K562 (cell line): Measurements from ENCODE around the gene DLK1. TPM values are rescaled to one million over a fixed set of nuclear protein-coding genes. Genes with fewer than 3 reads are reported as not detected.

Source experiments
- ATAC-seq: fragments of 200-7000 bp; cut with Tn5 transposase; 3 replicates; pipeline ENCODE4 v1.9.1; 2020; ENCODE audit warnings: moderate library complexity
- BruUV-seq: library from RNA; stranded (reverse); fragments of 400-500 nt; replicated peaks from 2 replicates; lab custom pipeline; 2021; lab: Mats Ljungman, UMichigan
- CTCF ChIA-PET: fragments of 300-600 bp; formaldehyde crosslinking; extraction: SDS; loops from one replicate; lab custom pipeline; 2021; ENCODE audit warnings: low intra/inter-chr PET ratio; lab: Yijun Ruan, JAX
- POLR2A ChIA-PET: fragments of 300-600, 350-650 bp; sonication (Branson Sonifier 250); formaldehyde crosslinking; extraction: SDS; loops from one replicate; lab custom pipeline; 2021; ENCODE audit warnings: antibody characterized with exemption, inconsistent platforms; lab: Yijun Ruan, JAX
- DNase-seq, 4 experiments: peaks; one replicate each; pipeline versions ENCODE4 v3.0.0 to v3.0.0-alpha.2; 2011 to 2018; ENCODE audit warnings: low spot score in 3 of 4, mixed read lengths in 3 of 4; ENCODE audit errors: extremely low read depth in 1 of 4
- FAIRE-seq: peaks from 2 replicates; lab custom pipeline; 2011; peaks lifted over from hg19 to GRCh38; lab: Jason Lieb, UNC
- H2AFZ ChIP-seq: 2 replicates; pipeline ENCODE4 v1.6.0; 2011; ENCODE audit warnings: low read depth, low read length, control low read depth, inconsistent platforms
- H3K27ac ChIP-seq: fragments of 200-600 bp; 3 replicates; pipeline ENCODE4 v1.8.0; 2011; ENCODE audit warnings: low read depth, mild to moderate bottlenecking, control low read depth, inconsistent platforms, low read length, moderate library complexity, mixed read lengths; ENCODE audit errors: extremely low read depth
- H3K27me3 ChIP-seq, 2 experiments: fragments of 300-600 bp in 1 of 2; 2 replicates in 1 of 2; 3 replicates in 1 of 2; pipeline versions ENCODE4 v1.6.0 to v1.8.0; 2011; ENCODE audit warnings: inconsistent platforms in 2 of 2, low read length in 2 of 2, mild to moderate bottlenecking in 1 of 2, mixed read lengths in 1 of 2, moderate library complexity in 1 of 2; ENCODE audit not compliant: control insufficient read depth in 2 of 2, insufficient read depth in 2 of 2
- H3K36me3 ChIP-seq: fragments of 300-600 bp; 3 replicates; pipeline ENCODE4 v1.8.0; 2011; ENCODE audit warnings: mild to moderate bottlenecking, low read length, inconsistent platforms; ENCODE audit not compliant: control insufficient read depth, insufficient read depth
- H3K4me1 ChIP-seq, 2 experiments: fragments of 200-600 bp in 1 of 2; replicated peaks in 1 of 2; 2 replicates in 1 of 2; 3 replicates in 1 of 2; pipeline versions ENCODE4 v1.5.1 to v1.8.0; 2011; ENCODE audit warnings: inconsistent platforms in 2 of 2, low read length in 2 of 2, mild to moderate bottlenecking in 1 of 2, mixed read lengths in 1 of 2, moderate library complexity in 1 of 2; ENCODE audit not compliant: control insufficient read depth in 2 of 2, insufficient read depth in 2 of 2
- H3K4me2 ChIP-seq: 2 replicates; pipeline ENCODE4 v1.6.1; 2011; ENCODE audit warnings: low read length, control low read depth, inconsistent platforms, mixed read lengths; ENCODE audit not compliant: insufficient read depth
- H3K4me3 ChIP-seq: fragments of 200-600 bp; sonication (generic), shearing (Covaris generic); 2 replicates; pipeline ENCODE4 v1.5.1; 2016; ENCODE audit warnings: control low read depth, inconsistent platforms
- H3K79me2 ChIP-seq: fragments of 200-600 bp; 3 replicates; pipeline ENCODE4 v1.8.0; 2011; ENCODE audit warnings: low read length, inconsistent platforms; ENCODE audit not compliant: control insufficient read depth, insufficient read depth
- H3K9ac ChIP-seq, 2 experiments: 2 replicates each; pipeline versions ENCODE4 v1.6.0 to v1.6.1; 2011; ENCODE audit warnings: low read depth in 2 of 2, low read length in 2 of 2, control low read depth in 1 of 2, inconsistent platforms in 1 of 2, mild to moderate bottlenecking in 1 of 2, mixed read lengths in 1 of 2; ENCODE audit not compliant: insufficient read depth in 1 of 2
- H3K9me1 ChIP-seq: one replicate; pipeline ENCODE4 v1.6.0; 2011; ENCODE audit warnings: inconsistent platforms, mild to moderate bottlenecking, low read length, moderate library complexity; ENCODE audit not compliant: control insufficient read depth, insufficient read depth
- H3K9me3 ChIP-seq: replicated peaks from 2 replicates; pipeline ENCODE4 v1.5.1; 2011; ENCODE audit warnings: low read depth, low read length, inconsistent platforms; ENCODE audit not compliant: control insufficient read depth, insufficient read depth
- H4K20me1 ChIP-seq: replicated peaks from 2 replicates; pipeline ENCODE4 v1.6.1; 2011; ENCODE audit warnings: low read length, inconsistent platforms, mixed read lengths; ENCODE audit not compliant: control insufficient read depth, insufficient read depth
- ESRRA ChIP-seq: fragments of 450-650 bp; IDR thresholded peaks from 2 replicates; pipeline ENCODE4 v1.6.1; 2014; ENCODE audit warnings: low read depth, mild to moderate bottlenecking, moderate library complexity, borderline replicate concordance
- FOSL1 ChIP-seq: fragments of 200-800 bp; sonication (Bioruptor generic); conservative IDR thresholded peaks from 2 replicates; pipeline ENCODE4 v1.6.1; 2016; ENCODE audit warnings: missing genetic modification characterization, missing compliant biosample characterization
- GATAD2B ChIP-seq: fragments of 450-650 bp; IDR thresholded peaks from 2 replicates; pipeline ENCODE4 v1.6.1; 2017; ENCODE audit warnings: mild to moderate bottlenecking, borderline replicate concordance
- MIER1 ChIP-seq: fragments of 450-650 bp; IDR thresholded peaks from 2 replicates; pipeline ENCODE4 v1.6.1; 2016; ENCODE audit warnings: antibody characterized with exemption, mild to moderate bottlenecking, low read depth
- TCF3 ChIP-seq: sonication (generic); formaldehyde crosslinking; IDR thresholded peaks from 2 replicates; pipeline ENCODE4 v1.4.0; 2020; ENCODE audit warnings: mild to moderate bottlenecking, missing genetic modification reagents
- ZC3H8 ChIP-seq: fragments of 450-650 bp; IDR thresholded peaks from 2 replicates; pipeline ENCODE4 v1.6.1; 2017
- ZNF184 ChIP-seq: sonication (generic); formaldehyde crosslinking; IDR thresholded peaks from 2 replicates; pipeline ENCODE4 v1.5.0; 2020; ENCODE audit warnings: missing genetic modification reagents
- WGBS: fragments of 100-300 bp; shearing (Covaris generic); methylation state at CpG from one replicate; pipeline ENCODE4 v1.1.6; 2016; ENCODE audit warnings: low coverage, mixed read lengths; ENCODE audit not compliant: insufficient coverage; ENCODE audit errors: missing lambda C conversion rate; 5-methylcytosine and 5-hydroxymethylcytosine counted together
- in situ Hi-C: fragments of 300-500 bp; cut with MboI; formaldehyde crosslinking; loops from 4 replicates; pipeline ENCODE4 v1.15.0; 2018; ENCODE audit warnings: inconsistent platforms, mixed read lengths
- intact Hi-C: fragments of 100-400 bp; cut with micrococcal nuclease; formaldehyde crosslinking; loops from 2 replicates; pipeline ENCODE4 v1.14.2; 2022
- polyA plus RNA-seq, 8 experiments: library from polyadenylated mRNA; depleted of rRNA in 4 of 8; stranded (reverse) in 5 of 8; unstranded in 3 of 8; fragments of >200 nt; fragmentation: Nextera tagmentation in 2 of 8; fragmentation: Illumina TruSeq in 1 of 8; extraction: Ambion mirVana in 2 of 8; extraction: Trizol in 1 of 8; gene quantifications; 2 replicates each; pipeline versions ENCODE4 v1.2.1 to v1.2.3, GENCODE V29; 2011 to 2014; ENCODE audit warnings: inconsistent platforms in 1 of 8, missing spikeins in 1 of 8
- total RNA-seq, 7 experiments: library from RNA; depleted of rRNA in 6 of 7; stranded (reverse); fragments of >200 nt in 6 of 7; fragmentation: Illumina TruSeq in 2 of 7; extraction: Trizol in 2 of 7; gene quantifications; 2 replicates each; pipeline versions ENCODE4 v1.2.1 to v1.2.3, GENCODE V29; 2011 to 2021; ENCODE audit warnings: low replicate concordance in 1 of 7
- TF ChIP-seq, protein P1 (sequence below): fragments of 250-450 bp; sonication (Bioruptor Pico); IDR thresholded peaks from 2 replicates; pipeline ENCODE4 v1.5.0; 2021; ENCODE audit warnings: mild to moderate bottlenecking, borderline replicate concordance
- TF ChIP-seq, protein P2 (sequence below), 2 experiments: IDR thresholded peaks; 2 replicates each; pipeline ENCODE4 v1.6.1; 2011; ENCODE audit warnings: borderline replicate concordance in 1 of 2, control low read depth in 1 of 2, low read depth in 1 of 2, low read length in 1 of 2, mild to moderate bottlenecking in 1 of 2, mixed read lengths in 1 of 2, moderate library complexity in 1 of 2; ENCODE audit not compliant: insufficient read depth in 1 of 2, insufficient read length in 1 of 2, poor library complexity in 1 of 2, severe bottlenecking in 1 of 2; ENCODE audit errors: extremely low read depth in 1 of 2
- TF ChIP-seq, protein P3 (sequence below): fragments of 450-650 bp; formaldehyde crosslinking; IDR thresholded peaks from 2 replicates; pipeline ENCODE4 v1.4.0; 2022; ENCODE audit warnings: mild to moderate bottlenecking, moderate library complexity
- TF ChIP-seq, protein P4 (sequence below): fragments of 200-800 bp; sonication (Bioruptor generic); IDR thresholded peaks from 2 replicates; pipeline ENCODE4 v1.6.1; 2017; ENCODE audit warnings: missing genetic modification characterization, missing compliant biosample characterization

DLK1 gene
- total and polyA plus RNA-seq, 9 of the 15 experiments (the other 6 are each of a cell fraction or from before 2014, with no cell fraction given), result 4.4 to 97.2 (median 15.3) TPM

DNA sequence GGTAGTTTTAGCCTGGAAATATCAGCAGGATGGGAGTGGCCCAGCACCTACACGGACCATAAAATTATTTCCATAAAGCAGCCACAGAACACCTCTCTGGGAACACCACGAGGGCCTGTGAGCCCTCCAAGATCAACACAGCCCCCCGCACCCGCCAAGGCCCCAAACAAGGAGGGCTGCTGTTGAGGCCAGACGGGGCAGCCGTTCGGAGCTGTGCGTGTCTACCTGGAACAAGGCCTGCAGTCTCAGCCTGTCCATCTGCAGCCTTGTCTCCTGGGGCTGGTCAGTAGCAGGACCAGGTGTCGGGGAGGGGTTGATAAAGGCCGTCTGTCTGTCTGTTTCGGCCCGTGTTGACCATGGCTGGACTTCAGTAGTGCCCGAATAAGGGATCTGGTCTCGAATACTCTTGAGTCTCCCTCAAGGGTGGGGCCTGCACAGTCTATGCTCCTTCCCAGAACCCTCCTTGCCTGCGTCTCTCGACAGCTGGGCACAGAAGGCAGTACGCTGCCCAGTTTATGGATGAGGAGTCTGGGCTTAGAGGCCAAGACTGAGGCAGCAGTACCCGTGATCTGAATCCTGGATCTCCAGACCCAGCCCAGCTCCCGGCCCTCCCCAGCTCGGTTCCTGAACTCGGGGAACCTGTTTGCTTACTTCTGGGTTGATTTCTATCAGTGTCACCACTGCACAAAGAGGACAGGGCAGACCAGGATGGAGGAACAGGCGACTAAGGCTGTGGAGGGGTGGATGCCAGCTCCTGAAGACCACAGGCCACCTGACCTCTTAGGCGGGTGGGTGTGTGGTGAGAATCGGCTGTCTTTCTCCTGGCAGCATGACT lies 23.1 kb upstream of the DLK1 start:
- in situ Hi-C loops, result no loop called here
- no peak for FAIRE-seq
- TF ChIP-seq, protein P1, sequence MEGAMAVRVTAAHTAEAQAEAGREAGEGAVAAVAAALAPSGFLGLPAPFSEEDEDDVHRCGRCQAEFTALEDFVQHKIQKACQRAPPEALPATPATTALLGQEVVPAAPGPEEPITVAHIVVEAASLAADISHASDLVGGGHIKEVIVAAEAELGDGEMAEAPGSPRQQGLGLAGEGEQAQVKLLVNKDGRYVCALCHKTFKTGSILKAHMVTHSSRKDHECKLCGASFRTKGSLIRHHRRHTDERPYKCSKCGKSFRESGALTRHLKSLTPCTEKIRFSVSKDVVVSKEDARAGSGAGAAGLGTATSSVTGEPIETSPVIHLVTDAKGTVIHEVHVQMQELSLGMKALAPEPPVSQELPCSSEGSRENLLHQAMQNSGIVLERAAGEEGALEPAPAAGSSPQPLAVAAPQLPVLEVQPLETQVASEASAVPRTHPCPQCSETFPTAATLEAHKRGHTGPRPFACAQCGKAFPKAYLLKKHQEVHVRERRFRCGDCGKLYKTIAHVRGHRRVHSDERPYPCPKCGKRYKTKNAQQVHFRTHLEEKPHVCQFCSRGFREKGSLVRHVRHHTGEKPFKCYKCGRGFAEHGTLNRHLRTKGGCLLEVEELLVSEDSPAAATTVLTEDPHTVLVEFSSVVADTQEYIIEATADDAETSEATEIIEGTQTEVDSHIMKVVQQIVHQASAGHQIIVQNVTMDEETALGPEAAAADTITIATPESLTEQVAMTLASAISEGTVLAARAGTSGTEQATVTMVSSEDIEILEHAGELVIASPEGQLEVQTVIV (CRISPR knock-in tag), result no peak
- TF ChIP-seq FOSL1 (no peak), GATAD2B (no peak), ZNF184 (CRISPR knock-in tag) (no peak), ZC3H8 (no peak), ESRRA (no peak), TCF3 (no peak), MIER1 (no peak)
- TF ChIP-seq, protein P2, sequence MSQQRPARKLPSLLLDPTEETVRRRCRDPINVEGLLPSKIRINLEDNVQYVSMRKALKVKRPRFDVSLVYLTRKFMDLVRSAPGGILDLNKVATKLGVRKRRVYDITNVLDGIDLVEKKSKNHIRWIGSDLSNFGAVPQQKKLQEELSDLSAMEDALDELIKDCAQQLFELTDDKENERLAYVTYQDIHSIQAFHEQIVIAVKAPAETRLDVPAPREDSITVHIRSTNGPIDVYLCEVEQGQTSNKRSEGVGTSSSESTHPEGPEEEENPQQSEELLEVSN (IDR thresholded peaks at IDR 0.05; ENCODE audit: borderline replicate concordance in 1 of 2, extremely low read depth in 1 of 2, insufficient read depth in 1 of 2, insufficient read length in 1 of 2, low read depth in 1 of 2, low read length in 1 of 2, poor library complexity in 1 of 2, severe bottlenecking in 1 of 2), result no peak
- TF ChIP-seq, protein P3, sequence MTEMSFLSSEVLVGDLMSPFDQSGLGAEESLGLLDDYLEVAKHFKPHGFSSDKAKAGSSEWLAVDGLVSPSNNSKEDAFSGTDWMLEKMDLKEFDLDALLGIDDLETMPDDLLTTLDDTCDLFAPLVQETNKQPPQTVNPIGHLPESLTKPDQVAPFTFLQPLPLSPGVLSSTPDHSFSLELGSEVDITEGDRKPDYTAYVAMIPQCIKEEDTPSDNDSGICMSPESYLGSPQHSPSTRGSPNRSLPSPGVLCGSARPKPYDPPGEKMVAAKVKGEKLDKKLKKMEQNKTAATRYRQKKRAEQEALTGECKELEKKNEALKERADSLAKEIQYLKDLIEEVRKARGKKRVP (CRISPR knock-in tag), result no peak
- TF ChIP-seq, protein P4, sequence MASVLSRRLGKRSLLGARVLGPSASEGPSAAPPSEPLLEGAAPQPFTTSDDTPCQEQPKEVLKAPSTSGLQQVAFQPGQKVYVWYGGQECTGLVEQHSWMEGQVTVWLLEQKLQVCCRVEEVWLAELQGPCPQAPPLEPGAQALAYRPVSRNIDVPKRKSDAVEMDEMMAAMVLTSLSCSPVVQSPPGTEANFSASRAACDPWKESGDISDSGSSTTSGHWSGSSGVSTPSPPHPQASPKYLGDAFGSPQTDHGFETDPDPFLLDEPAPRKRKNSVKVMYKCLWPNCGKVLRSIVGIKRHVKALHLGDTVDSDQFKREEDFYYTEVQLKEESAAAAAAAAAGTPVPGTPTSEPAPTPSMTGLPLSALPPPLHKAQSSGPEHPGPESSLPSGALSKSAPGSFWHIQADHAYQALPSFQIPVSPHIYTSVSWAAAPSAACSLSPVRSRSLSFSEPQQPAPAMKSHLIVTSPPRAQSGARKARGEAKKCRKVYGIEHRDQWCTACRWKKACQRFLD (CRISPR knock-in tag), result no peak
- TF ChIP-seq, all 486 proteins: peak for 0
- H3K27ac ChIP-seq, result no peak overlapping the region
- no peaks in the 10 kb centered on the region; the same call in 2 of the 3 replicates for H3K79me2 ChIP-seq
- H3K9ac ChIP-seq, result peak overlapping the region in 1 of 2 experiments; percentile 26; a peak in 1 of 4 replicates
- peak overlapping the region; percentile 12; the same call in 1 of the 2 replicates for H2AFZ ChIP-seq
- ATAC-seq, result no peak
- no peak for DNase-seq
- H3K9me3 ChIP-seq, result no peaks in the 10 kb centered on the region
- no peaks in the 10 kb centered on the region for H3K9me1 ChIP-seq
- ChIA-PET CTCF (no interaction called here), POLR2A (interaction anchor here (1.0 kb wide), 1 partner anchor 85 kb away, joined by 4 read pairs; no protein-coding TSS in a partner anchor)
- H3K36me3 ChIP-seq, result no peaks in the 10 kb centered on the region
- H3K4me3 ChIP-seq, result no peak overlapping the region
- no peaks in the 10 kb centered on the region for H3K27me3 ChIP-seq
- WGBS, result 68% methylated on average over 16 of the region's 24 CpGs
- H3K4me2 ChIP-seq, result no peak overlapping the region
- H3K4me1 ChIP-seq, result peaks cover 26 to 46% of the 10 kb centered on the region in 2 experiments
- H4K20me1 ChIP-seq, result no peaks in the 10 kb centered on the region
- intact Hi-C loops, result no loop called here
- no TSS peak for BruUV-seq
